IPS DF 6.9 (cell line): ENCODE results near the gene GSTA4.

Experiments used
- DNase-seq: peaks from one replicate; pipeline ENCODE4 v3.0.0-alpha.2; 2013; ENCODE audit warnings: low read depth, low spot score
- H3K27ac ChIP-seq: one replicate; pipeline ENCODE4 v1.5.1; 2013; ENCODE audit warnings: low read length, control low read depth
- H3K27me3 ChIP-seq: 2 replicates; pipeline ENCODE4 v1.6.1; 2013; ENCODE audit warnings: mild to moderate bottlenecking, low read length; ENCODE audit not compliant: control insufficient read depth, insufficient read depth
- H3K36me3 ChIP-seq: 2 replicates; pipeline ENCODE4 v1.6.1; 2013; ENCODE audit warnings: low read length; ENCODE audit not compliant: control insufficient read depth, insufficient read depth
- H3K4me1 ChIP-seq: 2 replicates; pipeline ENCODE4 v1.6.1; 2013; ENCODE audit warnings: low read length; ENCODE audit not compliant: control insufficient read depth, insufficient read depth
- H3K4me3 ChIP-seq: 2 replicates; pipeline ENCODE4 v1.5.1; 2013; ENCODE audit warnings: mild to moderate bottlenecking, low read length
- H3K9me3 ChIP-seq: 2 replicates; pipeline ENCODE4 v1.6.1; 2013; ENCODE audit warnings: low read length, inconsistent platforms; ENCODE audit not compliant: control insufficient read depth, insufficient read depth
- WGBS: extraction: QIAGEN DNeasy Blood & Tissue Kit; methylation state at CpG from one replicate; pipeline ENCODE4 v1.1.7; 2013; ENCODE audit warnings: mixed read lengths, missing lambda C conversion rate; ENCODE audit not compliant: insufficient read length, insufficient coverage; 5-methylcytosine and 5-hydroxymethylcytosine counted together

GSTA4 gene

DNA sequence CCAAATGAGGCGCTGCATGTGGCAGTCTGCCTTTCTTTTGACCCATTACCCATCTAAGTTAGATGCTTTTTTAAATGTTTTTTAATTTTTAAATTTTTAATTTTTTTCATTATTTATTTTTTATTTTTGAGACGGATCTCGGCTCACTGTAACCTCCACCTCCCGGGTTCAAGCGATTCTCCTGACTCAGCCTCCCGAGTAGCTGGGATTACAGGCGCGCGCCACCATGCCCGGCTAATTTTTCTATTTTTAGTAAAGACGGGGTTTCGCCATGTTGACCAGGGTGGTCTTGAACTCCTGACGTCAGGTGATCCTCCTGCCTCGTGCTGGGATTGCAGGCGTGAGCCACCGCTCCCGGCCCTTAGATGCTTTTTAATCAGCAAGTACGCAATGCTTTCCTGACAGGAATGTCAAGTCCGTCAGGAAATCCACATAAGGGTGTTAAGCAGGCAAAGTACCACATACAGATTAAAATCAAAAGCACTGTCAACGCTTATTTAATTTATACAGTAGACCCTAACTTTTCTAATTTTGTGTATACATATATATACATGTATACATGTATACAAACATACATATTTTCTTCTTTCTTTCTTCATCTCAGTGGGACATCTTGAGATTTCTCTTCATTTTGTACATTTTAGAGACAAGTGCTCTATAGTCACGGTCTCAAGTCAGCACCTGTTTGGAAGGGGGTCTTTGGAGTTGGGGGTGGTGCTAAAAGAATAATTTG is 995 bp upstream of the GSTA4 start:
- no peaks in the 10 kb centered on the region for H3K36me3 ChIP-seq
- H3K9me3 ChIP-seq, result no peaks in the 10 kb centered on the region
- H3K4me3 ChIP-seq, result no peak overlapping the region
- H3K4me1 ChIP-seq, result no peaks in the 10 kb centered on the region
- no peak overlapping the region for H3K27ac ChIP-seq
- DNase-seq, result no peak
- no peaks in the 10 kb centered on the region for H3K27me3 ChIP-seq
- no CpG with 5 or more reads among the region's 21 CpGs for WGBS

DNA sequence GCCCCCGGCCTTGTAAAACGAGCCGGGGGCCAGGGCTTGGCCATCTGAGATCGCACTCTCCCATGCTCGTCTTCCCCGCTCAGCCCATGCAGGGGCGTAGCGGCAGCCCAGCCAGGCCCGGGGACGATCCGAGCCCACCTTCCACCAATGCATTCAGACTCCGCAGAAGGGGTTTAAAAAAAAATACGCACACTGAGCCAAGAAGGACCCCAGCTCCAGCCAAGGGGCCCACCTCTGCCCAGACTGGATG is 320 bp downstream of the GSTA4 start:
- H3K27me3 ChIP-seq, result no peaks in the 10 kb centered on the region
- DNase-seq, result no peak
- no peak overlapping the region for H3K27ac ChIP-seq
- no peaks in the 10 kb centered on the region for H3K36me3 ChIP-seq
- no peaks in the 10 kb centered on the region for H3K9me3 ChIP-seq
- no CpG with 5 or more reads among the region's 13 CpGs for WGBS
- no peaks in the 10 kb centered on the region for H3K4me1 ChIP-seq
- peak overlapping the region; percentile 71; the same call in 1 of the 2 replicates for H3K4me3 ChIP-seq

DNA sequence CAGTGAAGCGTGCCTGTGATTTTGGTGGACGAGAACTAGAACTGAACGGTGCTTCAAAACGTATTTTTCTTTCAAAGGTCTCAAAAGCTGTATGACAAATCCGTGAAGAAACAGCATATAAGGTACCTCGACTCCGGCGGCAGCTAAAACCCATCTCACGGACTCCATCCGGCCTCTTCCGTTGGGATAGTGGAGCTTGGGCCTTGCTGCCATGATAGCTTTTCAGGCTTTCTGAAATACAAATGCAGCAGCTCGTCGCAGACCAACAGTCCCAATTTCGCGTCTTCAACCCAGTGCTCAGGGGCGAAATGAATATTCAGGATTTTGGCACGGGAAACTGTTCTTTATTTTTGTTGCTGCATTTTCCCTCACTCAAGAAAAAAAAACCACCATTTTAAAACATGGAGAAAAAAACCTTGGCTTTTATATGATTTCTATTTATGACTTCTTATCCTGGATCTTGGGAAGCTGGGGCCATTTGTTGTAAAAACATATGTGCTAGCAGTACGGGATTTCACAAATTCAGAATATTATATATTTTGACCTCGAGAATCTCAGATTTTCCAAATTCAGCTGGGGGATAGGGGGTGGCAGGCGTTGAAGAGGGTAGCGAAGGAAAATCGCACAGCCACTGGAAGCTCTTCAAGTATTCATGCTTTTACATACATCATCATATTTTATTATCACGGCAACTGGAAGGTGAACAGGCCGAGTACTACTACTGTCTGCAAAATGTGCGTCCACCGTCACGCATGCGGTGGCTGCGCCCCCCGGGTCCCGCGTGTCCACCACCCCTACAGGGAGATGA is 849 bp downstream of the GSTA4 start:
- Histone ChIP-seq H3K9me3 (no peaks in the 10 kb centered on the region), H3K27ac (no peak overlapping the region), H3K4me3 (peak overlapping the region; percentile 71; the same call in 1 of the 2 replicates), H3K36me3 (no peaks in the 10 kb centered on the region), H3K4me1 (no peaks in the 10 kb centered on the region), H3K27me3 (no peaks in the 10 kb centered on the region)
- DNase-seq, result no peak
- no CpG with 5 or more reads among the region's 32 CpGs for WGBS

DNA sequence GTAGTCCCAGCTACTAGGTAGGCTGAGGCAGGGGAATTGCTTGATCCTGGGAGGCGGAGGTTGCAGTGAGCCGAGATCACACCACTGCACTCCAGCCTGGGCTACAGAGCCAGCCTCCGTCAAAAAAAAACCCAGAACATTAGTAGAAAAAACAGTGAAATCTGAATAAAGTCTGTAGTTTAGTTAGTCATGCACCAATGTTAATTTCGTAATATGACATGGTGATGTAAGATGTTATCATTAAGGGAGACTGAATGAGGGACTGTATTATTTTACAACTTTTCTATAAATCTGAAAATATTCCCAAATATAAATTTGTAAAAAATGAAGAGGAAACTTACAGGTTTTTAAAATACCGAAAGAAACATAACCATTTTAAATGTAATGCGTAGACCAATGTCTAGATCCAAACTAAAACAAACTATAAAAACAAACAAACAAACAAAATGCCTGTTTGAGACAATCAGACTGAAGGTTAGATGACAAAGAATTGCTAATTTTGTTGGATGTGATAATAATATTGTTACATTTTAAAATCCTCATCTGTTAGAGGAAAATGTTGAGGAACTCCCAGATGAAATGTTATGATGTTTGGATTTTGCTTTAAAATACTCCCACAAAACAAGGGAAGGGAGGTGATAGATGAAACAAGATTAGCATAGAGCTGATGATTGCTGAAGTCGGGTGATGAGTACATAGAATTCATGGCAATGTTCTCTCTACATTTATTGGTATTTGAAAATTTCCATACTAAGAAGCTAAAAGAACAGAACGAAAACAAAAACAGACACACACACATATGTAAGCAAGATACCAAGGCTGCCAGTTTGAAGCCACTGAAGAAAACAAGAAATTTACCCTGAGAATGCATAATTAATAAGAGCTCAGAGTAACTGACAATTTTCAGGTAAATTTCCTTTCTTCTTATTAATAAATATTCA is 1.8 kb downstream of the GSTA4 start:
- no peaks in the 10 kb centered on the region for H3K9me3 ChIP-seq

DNA sequence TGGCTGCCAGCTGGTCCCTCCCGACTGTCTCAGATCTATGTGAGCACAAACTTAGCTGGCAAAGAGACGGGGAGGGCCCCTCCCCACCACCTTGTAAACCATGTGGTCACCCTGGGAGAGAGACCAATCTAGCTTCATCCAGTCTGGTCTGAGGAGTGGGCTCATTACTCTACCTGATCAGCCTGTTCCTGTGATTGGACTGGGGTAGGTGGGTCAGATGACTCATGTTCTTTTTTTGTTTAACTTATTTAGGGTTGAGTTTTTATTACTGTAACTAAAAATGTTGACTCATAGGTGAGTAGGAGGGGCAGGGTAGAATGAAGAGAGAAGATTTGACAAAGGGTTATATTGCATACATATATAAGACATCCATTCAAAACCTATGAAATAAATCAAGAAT is 4.7 kb downstream of the GSTA4 start:
- Histone ChIP-seq H3K36me3 (no peaks in the 10 kb centered on the region), H3K4me1 (no peaks in the 10 kb centered on the region), H3K4me3 (no peak overlapping the region), H3K27me3 (no peaks in the 10 kb centered on the region), H3K27ac (no peak overlapping the region), H3K9me3 (no peaks in the 10 kb centered on the region)
- no peak for DNase-seq
- WGBS, result no CpG with 5 or more reads among the region's 2 CpGs

More for the DNA sequence above, 1.8 kb downstream of the GSTA4 start:
- Histone ChIP-seq H3K27me3 (no peaks in the 10 kb centered on the region), H3K4me3 (no peak overlapping the region), H3K36me3 (no peaks in the 10 kb centered on the region), H3K27ac (no peak overlapping the region), H3K4me1 (no peaks in the 10 kb centered on the region)
- no CpG with 5 or more reads among the region's 8 CpGs for WGBS
- DNase-seq, result no peak

DNA sequence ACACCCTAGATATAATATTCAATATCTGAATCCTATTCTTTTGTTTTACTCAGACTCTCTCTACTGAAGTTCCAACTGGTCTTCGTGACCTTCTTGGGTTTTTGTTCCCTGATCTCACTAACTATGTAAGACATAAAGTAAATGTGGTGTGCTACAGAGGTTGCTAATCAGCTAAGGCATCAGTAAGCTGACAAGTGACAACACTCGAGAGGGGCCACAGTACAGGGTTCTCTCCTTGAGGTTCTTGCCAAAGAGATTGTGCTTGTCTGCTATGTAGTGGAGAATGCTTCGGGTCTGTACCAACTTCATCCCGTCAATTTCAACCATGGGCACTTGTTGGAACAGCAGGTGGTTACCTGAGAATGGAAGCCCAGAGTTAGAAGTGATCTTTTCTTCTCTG is 9.9 kb downstream of the GSTA4 start:
- WGBS, result no CpG with 5 or more reads among the region's 4 CpGs
- H3K9me3 ChIP-seq, result no peaks in the 10 kb centered on the region
- H3K36me3 ChIP-seq, result 0 out of 2 replicates have a peak, but pooled peaks cover 3% of the 10 kb centered on the region
- no peaks in the 10 kb centered on the region for H3K4me1 ChIP-seq
- no peaks in the 10 kb centered on the region; the same call in 1 of the 2 replicates for H3K27me3 ChIP-seq
- no peak overlapping the region for H3K27ac ChIP-seq
- no peak overlapping the region for H3K4me3 ChIP-seq
- no peak for DNase-seq

DNA sequence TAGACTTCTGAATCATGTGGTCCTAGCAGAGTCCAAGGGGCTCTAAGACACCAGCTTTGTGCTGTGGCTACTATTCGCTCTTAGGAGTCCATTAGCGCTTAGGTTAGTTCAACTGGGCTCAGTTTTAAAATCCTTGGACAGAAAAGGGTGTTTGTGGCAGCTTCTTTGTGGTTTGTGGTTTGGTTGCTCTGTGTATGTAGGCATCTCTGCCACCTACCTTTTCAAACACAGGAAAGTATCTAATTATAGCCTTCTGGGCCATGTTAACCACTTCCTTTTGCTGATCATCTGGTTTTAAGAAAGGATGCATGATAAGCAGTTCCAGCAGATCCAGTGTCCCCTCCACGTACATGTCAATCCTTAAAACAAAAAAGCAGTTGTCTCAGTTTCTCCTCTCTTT is 10.8 kb downstream of the GSTA4 start:
- H3K27me3 ChIP-seq, result no peaks in the 10 kb centered on the region; the same call in 1 of the 2 replicates
- H3K4me1 ChIP-seq, result no peaks in the 10 kb centered on the region
- H3K4me3 ChIP-seq, result no peak overlapping the region
- H3K36me3 ChIP-seq, result 0 out of 2 replicates have a peak, but pooled peaks cover 3% of the 10 kb centered on the region
- no peak overlapping the region for H3K27ac ChIP-seq
- no peak for DNase-seq
- H3K9me3 ChIP-seq, result no peaks in the 10 kb centered on the region
- WGBS, result no CpG with 5 or more reads among the region's 3 CpGs

DNA sequence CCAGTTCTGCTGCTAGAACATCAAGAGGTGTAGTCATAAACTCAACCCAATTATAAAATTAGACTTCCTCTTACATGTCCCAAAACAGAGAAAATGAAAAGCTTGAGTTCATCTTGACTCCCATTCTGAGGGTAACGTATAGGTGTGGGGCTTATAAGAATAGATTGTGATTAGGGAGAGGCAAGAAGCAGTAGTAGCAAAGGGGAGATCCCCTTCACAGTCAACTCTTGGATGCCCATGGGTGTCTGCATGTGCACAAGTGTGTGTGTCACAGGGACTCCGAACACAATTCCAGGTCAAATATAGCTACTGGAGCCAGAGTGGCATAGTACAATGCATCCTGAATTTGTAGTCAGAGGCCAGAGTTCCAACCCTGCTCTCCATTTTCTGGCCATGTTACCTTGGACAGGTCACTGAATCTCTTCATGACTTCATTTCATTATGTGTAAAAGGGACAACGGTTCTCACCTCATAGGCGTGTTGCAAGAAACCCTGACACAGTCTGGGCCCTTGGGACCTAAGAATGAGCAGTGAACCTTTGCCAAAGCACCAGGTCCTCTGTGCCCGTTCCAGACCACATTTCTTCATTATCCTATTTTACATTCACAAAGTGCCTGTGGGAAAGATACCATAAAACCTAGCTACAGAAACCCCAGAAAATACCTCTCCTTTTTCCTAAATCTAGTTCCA is 11.8 kb downstream of the GSTA4 start:
- no peak for DNase-seq
- no CpG with 5 or more reads among the region's 5 CpGs for WGBS
- Histone ChIP-seq H3K9me3 (no peaks in the 10 kb centered on the region), H3K27me3 (no peaks in the 10 kb centered on the region; the same call in 1 of the 2 replicates), H3K27ac (no peak overlapping the region), H3K4me3 (no peak overlapping the region), H3K4me1 (no peaks in the 10 kb centered on the region), H3K36me3 (0 out of 2 replicates have a peak, but pooled peaks cover 3% of the 10 kb centered on the region)

DNA sequence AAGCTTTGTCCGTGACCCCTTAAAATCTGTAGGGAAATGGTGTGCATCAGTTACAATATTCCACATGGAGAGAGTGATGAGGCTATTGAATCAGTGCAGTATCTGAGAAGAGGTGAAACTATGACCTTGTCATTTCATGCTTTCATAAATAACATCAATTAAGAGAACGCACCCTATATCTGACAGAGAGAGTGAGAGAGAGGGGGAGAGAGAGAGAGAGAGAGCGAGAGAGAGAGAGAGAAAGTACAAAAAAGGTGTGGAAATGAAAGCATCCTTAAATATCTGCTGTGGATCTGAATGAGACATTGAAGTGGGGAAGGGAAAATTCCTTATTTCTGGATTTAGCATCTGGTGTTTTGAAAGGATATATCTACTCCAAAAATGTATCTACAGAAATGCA is 12.4 kb downstream of the GSTA4 start:
- H3K36me3 ChIP-seq, result 0 out of 2 replicates have a peak, but pooled peaks cover 3% of the 10 kb centered on the region
- no peaks in the 10 kb centered on the region for H3K9me3 ChIP-seq
- no peak overlapping the region for H3K4me3 ChIP-seq
- WGBS, result no CpG with 5 or more reads among the region's 3 CpGs
- DNase-seq, result no peak
- no peak overlapping the region for H3K27ac ChIP-seq
- no peaks in the 10 kb centered on the region; the same call in 1 of the 2 replicates for H3K27me3 ChIP-seq
- H3K4me1 ChIP-seq, result no peaks in the 10 kb centered on the region
